ENCODE results near the gene PBXIP1. TPM values are rescaled to one million over a fixed set of nuclear protein-coding genes. Genes with fewer than 3 reads are reported as not detected.

The PBXIP1 gene
- total and polyA plus RNA-seq, 12 donors: 97.0 to 342 (median 258) TPM

GRCh38 chr1:155003766-155004351 is 48.0 kb upstream of the PBXIP1 start:
- H3K4me3 ChIP-seq: peak overlapping the region; percentile 33 to 87 (median 68)
- H3K27ac ChIP-seq: peak overlapping the region; percentile 87 to 99 (median 96)
- TF ChIP-seq POLR2A (IDR thresholded peaks at IDR 0.05) (peak in 1 of 2 donors; percentile 4), CTCF (IDR thresholded peaks at IDR 0.05) (no peak)
- DNase-seq: peak; percentile 75 to 87 (median 84)
- H3K9me3 ChIP-seq (replicated peaks in 1 of 3): no peaks in the 10 kb centered on the region
- 0 to 1% (median 0%) methylated on average over 11 to 34 of the region's 34 CpGs; no CpG with 5 or more reads in 1 of the 4 donors for WGBS, 4 donors
- H3K4me1 ChIP-seq (replicated peaks in 1 of 2): peaks cover 60% of the 10 kb centered on the region in 2 donors
- no peaks in the 10 kb centered on the region for H3K27me3 ChIP-seq
- intact Hi-C loops (cut with DNase I): loop anchor here in 1 of 2 donors (5.0 kb wide), 1 partner anchor 37 kb away; no protein-coding TSS in a partner anchor
- H3K36me3 ChIP-seq (replicated peaks in 1 of 2): no peaks in the 10 kb centered on the region

- 0 to 1% (median 0%) methylated on average over 15 to 37 of the region's 37 CpGs for WGBS, 4 donors
- intact Hi-C loops (cut with DNase I): loop anchor here in 1 of 2 donors (5.0 kb wide), 1 partner anchor 36 kb away; no protein-coding TSS in a partner anchor
- TF ChIP-seq CTCF (IDR thresholded peaks at IDR 0.05) (no peak), POLR2A (IDR thresholded peaks at IDR 0.05) (peak in 1 of 2 donors; percentile 53)
- no peaks in the 10 kb centered on the region for H3K36me3 ChIP-seq (replicated peaks in 1 of 2)
- H3K27me3 ChIP-seq: no peaks in the 10 kb centered on the region
- peaks cover 56 to 58% of the 10 kb centered on the region in 2 donors for H3K4me1 ChIP-seq (replicated peaks in 1 of 2)
- peak in 4 of 7 donors; percentile 49 to 65 (median 63) for DNase-seq
- peak overlapping the region; percentile 33 to 87 (median 68) for H3K4me3 ChIP-seq
- H3K9me3 ChIP-seq (replicated peaks in 1 of 3): no peaks in the 10 kb centered on the region
- H3K27ac ChIP-seq: peak overlapping the region; percentile 87 to 99 (median 96)
These were observed 47.4 kb upstream of the PBXIP1 start for GRCh38 chr1:155003227-155003765.

GRCh38 chr1:155002464-155003226 is 46.7 kb upstream of the PBXIP1 start, which contains the start of gene ZBTB7B:
Gene ZBTB7B, plus strand, starts transcription at chr1:155002802. Its CDS starts 11,859 bp downstream, at chr1:155014661.
- peaks cover 49 to 52% of the 10 kb centered on the region in 2 donors for H3K4me1 ChIP-seq (replicated peaks in 1 of 2)
- H3K27me3 ChIP-seq: no peaks in the 10 kb centered on the region
- peak within 1 kb of the TSS; percentile 39 to 87 (median 68) for H3K4me3 ChIP-seq
- intact Hi-C loops (cut with DNase I): loop anchor here in 1 of 2 donors (5.0 kb wide), 1 partner anchor 35 kb away; no protein-coding TSS in a partner anchor
- TF ChIP-seq POLR2A (IDR thresholded peaks at IDR 0.05): no peak
- TF ChIP-seq CTCF (IDR thresholded peaks at IDR 0.05): peak in 2 of 6 experiments; percentile 5 to 23
- peak in 6 of 7 donors; percentile 54 to 75 (median 64) for DNase-seq
- no peaks in the 10 kb centered on the region for H3K9me3 ChIP-seq (replicated peaks in 1 of 3)
- 0 to 1% (median 0%) methylated on average over 11 to 33 of the region's 35 CpGs for WGBS, 4 donors
- no peaks in the 10 kb centered on the region for H3K36me3 ChIP-seq (replicated peaks in 1 of 2)
- H3K27ac ChIP-seq: peak within 1 kb of the TSS; percentile 87 to 99 (median 96)
